K562 (cell line): ENCODE data around the gene AP2S1. TPM values are rescaled to one million over a fixed set of nuclear protein-coding genes. Genes with fewer than 3 reads are reported as not detected.
A peak's percentile ranks its signal among the peaks of the same experiment; 100 is the strongest.

Experiments
- AFF1 ChIP-seq, 2 experiments: fragments of 450-650 bp; IDR thresholded peaks; 2 replicates each; pipeline ENCODE4 v1.6.1; 2018; ENCODE audit warnings: mild to moderate bottlenecking in 2 of 2, low read depth in 1 of 2; ENCODE audit not compliant: partially characterized antibody in 2 of 2
- ATF4 ChIP-seq: fragments of 450-650 bp; formaldehyde crosslinking; IDR thresholded peaks from 2 replicates; pipeline ENCODE4 v1.4.0; 2022; ENCODE audit warnings: mild to moderate bottlenecking, moderate library complexity
- CREB1 ChIP-seq, 2 experiments: sonication (generic) in 1 of 2; formaldehyde crosslinking in 1 of 2; IDR thresholded peaks; 2 replicates each; pipeline versions ENCODE4 v1.6.1 to v1.8.0; 2012 to 2022; ENCODE audit warnings: inconsistent platforms in 1 of 2, mild to moderate bottlenecking in 1 of 2, missing genetic modification reagents in 1 of 2, moderate library complexity in 1 of 2
- CREB3L1 ChIP-seq: fragments of 450-650 bp; IDR thresholded peaks from 2 replicates; pipeline ENCODE4 v1.6.1; 2014; ENCODE audit warnings: low read depth, mild to moderate bottlenecking, moderate library complexity, borderline replicate concordance
- CREBBP ChIP-seq: IDR thresholded peaks from one replicate; pipeline ENCODE4 v1.6.1; 2012; ENCODE audit warnings: low read depth, mild to moderate bottlenecking, control low read depth, inconsistent platforms, low read length
- CTBP1 ChIP-seq: fragments of 450-650 bp; IDR thresholded peaks from 2 replicates; pipeline ENCODE4 v1.6.1; 2016; ENCODE audit warnings: borderline replicate concordance
- E2F3 ChIP-seq: fragments of 250-450 bp; sonication (Bioruptor Pico); IDR thresholded peaks from 2 replicates; pipeline ENCODE4 v1.4.0; 2020; ENCODE audit warnings: mild to moderate bottlenecking
- E2F8 ChIP-seq: fragments of 450-650 bp; IDR thresholded peaks from 2 replicates; pipeline ENCODE4 v1.7.1; 2018; ENCODE audit warnings: mild to moderate bottlenecking, low read depth; ENCODE audit not compliant: partially characterized antibody
- HCFC1 ChIP-seq: IDR thresholded peaks from 2 replicates; pipeline ENCODE4 v1.6.1; 2012; ENCODE audit warnings: low read depth, low read length, improper control_type of control experiment
- NEUROD1 ChIP-seq: fragments of 150-350 bp; IDR thresholded peaks from 2 replicates; pipeline ENCODE4 v1.6.1; 2014; ENCODE audit warnings: borderline replicate concordance, low read length, low read depth; ENCODE audit not compliant: partially characterized antibody
- NFIC ChIP-seq: fragments of 450-650 bp; IDR thresholded peaks from 2 replicates; pipeline ENCODE4 v1.6.1; 2017; ENCODE audit warnings: mild to moderate bottlenecking, inconsistent platforms
- SP2 ChIP-seq: IDR thresholded peaks from 2 replicates; pipeline ENCODE4 v1.6.1; 2011; ENCODE audit warnings: mild to moderate bottlenecking, low read depth, low read length, moderate library complexity; ENCODE audit not compliant: poor library complexity, severe bottlenecking; ENCODE audit errors: extremely low read depth
- SRSF1 ChIP-seq: fragments of 200-400 bp; formaldehyde crosslinking; IDR thresholded peaks from 2 replicates; pipeline ENCODE4 v1.6.1; 2017; ENCODE audit warnings: mild to moderate bottlenecking, low read depth, low read length, moderate library complexity
- TGIF2 ChIP-seq: sonication (generic); formaldehyde crosslinking; IDR thresholded peaks from 2 replicates; pipeline ENCODE4 v1.8.1; 2022; ENCODE audit warnings: mild to moderate bottlenecking, missing genetic modification reagents, moderate library complexity
- ZNF175 ChIP-seq: fragments of 200-800 bp; sonication (Bioruptor generic); IDR thresholded peaks from 2 replicates; pipeline ENCODE4 v1.6.1; 2016; ENCODE audit warnings: low read depth, mild to moderate bottlenecking, missing genetic modification characterization, missing compliant biosample characterization
- polyA plus RNA-seq, 8 experiments: library from polyadenylated mRNA; depleted of rRNA in 4 of 8; stranded (reverse) in 5 of 8; unstranded in 3 of 8; fragments of >200 nt; fragmentation: Nextera tagmentation in 2 of 8; fragmentation: Illumina TruSeq in 1 of 8; extraction: Ambion mirVana in 2 of 8; extraction: Trizol in 1 of 8; gene quantifications; 2 replicates each; pipeline versions ENCODE4 v1.2.1 to v1.2.3, GENCODE V29; 2011 to 2014; ENCODE audit warnings: inconsistent platforms in 1 of 8, missing spikeins in 1 of 8
- total RNA-seq, 7 experiments: library from RNA; depleted of rRNA in 6 of 7; stranded (reverse); fragments of >200 nt in 6 of 7; fragmentation: Illumina TruSeq in 2 of 7; extraction: Trizol in 2 of 7; gene quantifications; 2 replicates each; pipeline versions ENCODE4 v1.2.1 to v1.2.3, GENCODE V29; 2011 to 2021; ENCODE audit warnings: low replicate concordance in 1 of 7

The AP2S1 gene
- total and polyA plus RNA-seq, 9 of the 15 experiments (the other 6 are each of a cell fraction or from before 2014, with no cell fraction given) = 32.4 to 294 (median 136) TPM

GRCh38 chr19:46788262-46788967 is 62.2 kb downstream of the AP2S1 start, which contains the start of gene SLC1A5 (continued):
- TF ChIP-seq CTBP1 = peak; percentile 72; the same call in 1 of the 2 replicates
- TF ChIP-seq NEUROD1 = peak; percentile 79
- TF ChIP-seq SRSF1 = 0 out of 2 replicates have a peak, but pooled peaks have one; percentile 82
- peak; percentile 75 to 89 for TF ChIP-seq AFF1 (IDR thresholded peaks at IDR 0.05; ENCODE audit: low read depth in 1 of 2, partially characterized antibody in 2 of 2)
- TF ChIP-seq CREB3L1 = peak; percentile 95
- TF ChIP-seq HCFC1 = peak; percentile 42
- peak; percentile 23 for TF ChIP-seq SP2
- TF ChIP-seq TGIF2 (CRISPR knock-in tag) = peak; percentile 84; the same call in 1 of the 2 replicates
- 0 out of 2 replicates have a peak, but pooled peaks have one; percentile 28 for TF ChIP-seq CREB1 (IDR thresholded peaks at IDR 0.05)
- TF ChIP-seq CREB1 (CRISPR knock-in tag; IDR thresholded peaks at IDR 0.05) = peak; percentile 52; the same call in 1 of the 2 replicates
- no peak for TF ChIP-seq CREBBP
- TF ChIP-seq E2F3 = peak; percentile 95
- TF ChIP-seq NFIC = peak; percentile 79
- TF ChIP-seq E2F8 = peak; percentile 98
- 0 out of 2 replicates have a peak, but pooled peaks have one; percentile 28 for TF ChIP-seq ZNF175 (CRISPR knock-in tag)
- 0 out of 2 replicates have a peak, but pooled peaks have one; percentile 37 for TF ChIP-seq ATF4 (CRISPR knock-in tag)
